ENCODE measurements around the gene TEX11.
A peak's percentile ranks its signal among the peaks of the same experiment; 100 is the strongest.
"Not testable (repeated sequence)": the region's sequence is repeated elsewhere in the genome, so short reads cannot be mapped to it uniquely, and the experiment has no call there.

The TEX11 gene

GRCh38 chrX:70908541-70908940 is at the start of gene TEX11:
Gene TEX11, minus strand, starts transcription at chrX:70908711. Its CDS starts 922 bp downstream, at chrX:70907789.
- DNase-seq = no peak

- DNase-seq = no peak
These were observed 46.4 kb upstream of the TEX11 start for GRCh38 chrX:70954871-70955270.

- no peak for DNase-seq
These were observed 15.9 kb upstream of the TEX11 start for GRCh38 chrX:70924294-70924911.

GRCh38 chrX:70922774-70923473 is 14.4 kb upstream of the TEX11 start:
- no peak for DNase-seq

- DNase-seq = no peak
These were observed 13.3 kb upstream of the TEX11 start for GRCh38 chrX:70921709-70922352.

GRCh38 chrX:70916754-70917153 is 8.2 kb upstream of the TEX11 start:
- no peak for DNase-seq

- DNase-seq = no peak
These were observed 611 bp downstream of the TEX11 start for GRCh38 chrX:70907900-70908299.

GRCh38 chrX:70901465-70901864 is 7.0 kb downstream of the TEX11 start:
- DNase-seq = no peak

GRCh38 chrX:70890441-70890840 is 18.1 kb downstream of the TEX11 start:
- DNase-seq = not testable (repeated sequence)

GRCh38 chrX:70878902-70879301 is 29.6 kb downstream of the TEX11 start:
- no peak for DNase-seq

GRCh38 chrX:70852294-70852693 is 56.2 kb downstream of the TEX11 start:
- DNase-seq = no peak

GRCh38 chrX:70844081-70844480 is 64.4 kb downstream of the TEX11 start:
- DNase-seq = not testable (repeated sequence)

- DNase-seq = not testable (repeated sequence)
These were observed 64.9 kb downstream of the TEX11 start for GRCh38 chrX:70843620-70844019.

- DNase-seq = no peak
These were observed 73.9 kb downstream of the TEX11 start for GRCh38 chrX:70834589-70834988.

- DNase-seq = no peak
These were observed 81.8 kb downstream of the TEX11 start for GRCh38 chrX:70826715-70827114.

- no peak for DNase-seq
These were observed 83.1 kb downstream of the TEX11 start for GRCh38 chrX:70825366-70825765.

GRCh38 chrX:70808942-70809940 is 99.3 kb downstream of the TEX11 start:
- no peak for DNase-seq

GRCh38 chrX:70806081-70806480 is 102.4 kb downstream of the TEX11 start:
- DNase-seq = no peak

GRCh38 chrX:70796742-70797141 is 111.8 kb downstream of the TEX11 start:
- DNase-seq = not testable (repeated sequence)

GRCh38 chrX:70774223-70774622 is 134.3 kb downstream of the TEX11 start:
- DNase-seq = no peak

GRCh38 chrX:70769659-70770227 is 138.8 kb downstream of the TEX11 start:
- no peak for DNase-seq

GRCh38 chrX:70762285-70762684 is 146.2 kb downstream of the TEX11 start:
- DNase-seq = no peak

- peak; percentile 38 for DNase-seq
These were observed 152.7 kb downstream of the TEX11 start for GRCh38 chrX:70755850-70756249.
